T-helper 17 cell (primary cell): ENCODE data around the gene DNAJC9. TPM values are rescaled to one million over a fixed set of nuclear protein-coding genes. Genes with fewer than 3 reads are reported as not detected.

ENCODE experiments used
- ATAC-seq: fragments of 150-1000 bp; cut with Tn5 transposase; 2 replicates; pipeline ENCODE4 v1.10.0; 2021; ENCODE audit warnings: mild to moderate bottlenecking, moderate library complexity
- DNase-seq, 3 donors: peaks; one replicate each; pipeline versions ENCODE4 v3.0.0 to v3.0.0-alpha.2; 2020 to 2021
- H3K9me3 ChIP-seq: one replicate; pipeline ENCODE4 v1.7.0; 2013; ENCODE audit warnings: low read length, mild to moderate bottlenecking; ENCODE audit not compliant: control insufficient read depth, poor library complexity, severe bottlenecking
- H3K27ac Mint-ChIP-seq: one replicate; pipeline ENCODE4 v1.8.0; 2022; ENCODE audit warnings: mild to moderate bottlenecking, moderate library complexity, mixed read lengths
- H3K27me3 Mint-ChIP-seq: one replicate; pipeline ENCODE4 v1.8.0; 2022; ENCODE audit warnings: mixed read lengths
- H3K36me3 Mint-ChIP-seq: one replicate; pipeline ENCODE4 v1.8.0; 2022; ENCODE audit warnings: low read depth, mixed read lengths
- H3K4me1 Mint-ChIP-seq: one replicate; pipeline ENCODE4 v1.8.0; 2022; ENCODE audit warnings: mild to moderate bottlenecking, mixed read lengths
- H3K4me3 Mint-ChIP-seq: one replicate; pipeline ENCODE4 v1.8.0; 2022; ENCODE audit warnings: mild to moderate bottlenecking, moderate library complexity, mixed read lengths
- total RNA-seq, 4 donors: library from RNA in 2 of 4; stranded (reverse) in 2 of 4; gene quantifications; one replicate each; pipeline ENCODE4 v1.2.3 and lab custom pipeline; 2022 to 2026

The DNAJC9 gene
- total RNA-seq, 2 donors from 2014 or later: 16.2 to 21.4 TPM

- peak; percentile 80 to 88 (median 85) for DNase-seq
- H3K4me1 Mint-ChIP-seq: peaks cover 24% of the 10 kb centered on the region
- no peaks in the 10 kb centered on the region for H3K27me3 Mint-ChIP-seq
- H3K4me3 Mint-ChIP-seq: peak within 1 kb of the TSS; percentile 95
- no peaks in the 10 kb centered on the region for H3K9me3 ChIP-seq
- H3K36me3 Mint-ChIP-seq: peaks cover 4% of the 10 kb centered on the region
- peak within 1 kb of the TSS; percentile 95 for H3K27ac Mint-ChIP-seq
- ATAC-seq: peak; percentile 95
Observed at GRCh38 chr10:73252445-73253224, 5.6 kb upstream of the DNAJC9 start, which contains the start of gene MRPS16. Gene MRPS16 (minus strand): TSS chr10:73252644. CDS start chr10:73252482, 162 bp downstream.

GRCh38 chr10:73251683-73252444, 4.8 kb upstream of the DNAJC9 start:
- Mint-ChIP-seq H3K36me3 (peaks cover 4% of the 10 kb centered on the region), H3K4me3 (peak overlapping the region; percentile 95), H3K27ac (peak overlapping the region; percentile 95), H3K27me3 (no peaks in the 10 kb centered on the region), H3K4me1 (peaks cover 28% of the 10 kb centered on the region)
- DNase-seq (no peak), ATAC-seq (peak; percentile 53)
- no peaks in the 10 kb centered on the region for H3K9me3 ChIP-seq

- peaks cover 44% of the 10 kb centered on the region for H3K4me1 Mint-ChIP-seq
- peaks cover 6% of the 10 kb centered on the region for H3K36me3 Mint-ChIP-seq
Observed at GRCh38 chr10:73248259-73248724, 1.2 kb upstream of the DNAJC9 start.

GRCh38 chr10:73247509-73248258, 629 bp upstream of the DNAJC9 start:
- ATAC-seq: no peak
- no peaks in the 10 kb centered on the region for H3K27me3 Mint-ChIP-seq
- no peaks in the 10 kb centered on the region for H3K9me3 ChIP-seq
- H3K36me3 Mint-ChIP-seq: peaks cover 6% of the 10 kb centered on the region
- peak overlapping the region; percentile 92 for H3K27ac Mint-ChIP-seq
- DNase-seq: no peak
- peak overlapping the region; percentile 97 for H3K4me3 Mint-ChIP-seq
- H3K4me1 Mint-ChIP-seq: peaks cover 41% of the 10 kb centered on the region

More at GRCh38 chr10:73248259-73248724, 1.2 kb upstream of the DNAJC9 start:
- Mint-ChIP-seq H3K4me3 (peak overlapping the region; percentile 53), H3K27ac (peak overlapping the region; percentile 92), H3K27me3 (no peaks in the 10 kb centered on the region)
- H3K9me3 ChIP-seq: no peaks in the 10 kb centered on the region
- DNase-seq: no peak
- no peak for ATAC-seq

- Mint-ChIP-seq H3K27ac (peak overlapping the region; percentile 92), H3K27me3 (no peaks in the 10 kb centered on the region), H3K36me3 (peaks cover 6% of the 10 kb centered on the region), H3K4me3 (peak overlapping the region; percentile 97), H3K4me1 (peaks cover 35% of the 10 kb centered on the region)
- DNase-seq (no peak), ATAC-seq (no peak)
- no peaks in the 10 kb centered on the region for H3K9me3 ChIP-seq
Observed at GRCh38 chr10:73246322-73246645, 771 bp downstream of the DNAJC9 start.

- H3K27ac Mint-ChIP-seq: peak overlapping the region; percentile 92
- peaks cover 2% of the 10 kb centered on the region for H3K36me3 Mint-ChIP-seq
- H3K9me3 ChIP-seq: no peaks in the 10 kb centered on the region
- ATAC-seq (no peak), DNase-seq (no peak)
- no peaks in the 10 kb centered on the region for H3K27me3 Mint-ChIP-seq
- H3K4me3 Mint-ChIP-seq: peak overlapping the region; percentile 12
- peaks cover 27% of the 10 kb centered on the region for H3K4me1 Mint-ChIP-seq
Observed at GRCh38 chr10:73244866-73245477, 2.1 kb downstream of the DNAJC9 start.

- Mint-ChIP-seq H3K4me3 (no peak overlapping the region), H3K36me3 (peaks cover 2% of the 10 kb centered on the region), H3K27me3 (no peaks in the 10 kb centered on the region), H3K4me1 (peaks cover 5% of the 10 kb centered on the region), H3K27ac (no peak overlapping the region)
- no peak for ATAC-seq
- no peak for DNase-seq
- no peaks in the 10 kb centered on the region for H3K9me3 ChIP-seq
Observed at GRCh38 chr10:73239908-73240307, 7.1 kb downstream of the DNAJC9 start.

GRCh38 chr10:73238990-73239566, 8.0 kb downstream of the DNAJC9 start:
- ATAC-seq (no peak), DNase-seq (no peak)
- Mint-ChIP-seq H3K4me3 (no peak overlapping the region), H3K4me1 (peaks cover 2% of the 10 kb centered on the region), H3K27me3 (no peaks in the 10 kb centered on the region), H3K36me3 (peaks cover 2% of the 10 kb centered on the region), H3K27ac (no peak overlapping the region)
- H3K9me3 ChIP-seq: no peaks in the 10 kb centered on the region

GRCh38 chr10:73234695-73235094, 12.4 kb downstream of the DNAJC9 start:
- no peaks in the 10 kb centered on the region for H3K9me3 ChIP-seq
- ATAC-seq (no peak), DNase-seq (no peak)
- no peaks in the 10 kb centered on the region for H3K27me3 Mint-ChIP-seq
- H3K27ac Mint-ChIP-seq: no peak overlapping the region
- peaks cover 2% of the 10 kb centered on the region for H3K36me3 Mint-ChIP-seq
- H3K4me3 Mint-ChIP-seq: no peak overlapping the region
- peaks cover 4% of the 10 kb centered on the region for H3K4me1 Mint-ChIP-seq

- Mint-ChIP-seq H3K27me3 (no peaks in the 10 kb centered on the region), H3K27ac (no peak overlapping the region), H3K4me1 (peaks cover 4% of the 10 kb centered on the region), H3K4me3 (no peak overlapping the region), H3K36me3 (peaks cover 2% of the 10 kb centered on the region)
- no peak for ATAC-seq
- H3K9me3 ChIP-seq: no peaks in the 10 kb centered on the region
- DNase-seq: no peak
Observed at GRCh38 chr10:73233883-73234282, 13.2 kb downstream of the DNAJC9 start.

GRCh38 chr10:73232887-73233286, 14.2 kb downstream of the DNAJC9 start:
- H3K36me3 Mint-ChIP-seq: peaks cover 2% of the 10 kb centered on the region
- H3K27me3 Mint-ChIP-seq: no peaks in the 10 kb centered on the region
- no peak overlapping the region for H3K4me3 Mint-ChIP-seq
- ATAC-seq (no peak), DNase-seq (no peak)
- H3K9me3 ChIP-seq: no peaks in the 10 kb centered on the region
- H3K4me1 Mint-ChIP-seq: peaks cover 4% of the 10 kb centered on the region
- no peak overlapping the region for H3K27ac Mint-ChIP-seq

GRCh38 chr10:73229567-73229966, 17.5 kb downstream of the DNAJC9 start:
- peaks cover 2% of the 10 kb centered on the region for H3K36me3 Mint-ChIP-seq

More at GRCh38 chr10:73229567-73229966, 17.5 kb downstream of the DNAJC9 start:
- peak overlapping the region; percentile 51 for H3K27ac Mint-ChIP-seq
- H3K4me3 Mint-ChIP-seq: no peak overlapping the region
- no peaks in the 10 kb centered on the region for H3K9me3 ChIP-seq
- ATAC-seq: no peak
- no peaks in the 10 kb centered on the region for H3K27me3 Mint-ChIP-seq
- H3K4me1 Mint-ChIP-seq: peaks cover 2% of the 10 kb centered on the region
- DNase-seq: no peak
